GM19372 (cell line): Measurements from ENCODE around the gene GALM.

Source experiments
- ATAC-seq: cut with Tn5 transposase; IDR thresholded peaks from one replicate; pipeline ENCODE4 v1.9.1; 2021; ENCODE audit warnings: mild to moderate bottlenecking, low read depth, moderate library complexity; ENCODE audit not compliant: unreplicated experiment

GALM gene

DNA sequence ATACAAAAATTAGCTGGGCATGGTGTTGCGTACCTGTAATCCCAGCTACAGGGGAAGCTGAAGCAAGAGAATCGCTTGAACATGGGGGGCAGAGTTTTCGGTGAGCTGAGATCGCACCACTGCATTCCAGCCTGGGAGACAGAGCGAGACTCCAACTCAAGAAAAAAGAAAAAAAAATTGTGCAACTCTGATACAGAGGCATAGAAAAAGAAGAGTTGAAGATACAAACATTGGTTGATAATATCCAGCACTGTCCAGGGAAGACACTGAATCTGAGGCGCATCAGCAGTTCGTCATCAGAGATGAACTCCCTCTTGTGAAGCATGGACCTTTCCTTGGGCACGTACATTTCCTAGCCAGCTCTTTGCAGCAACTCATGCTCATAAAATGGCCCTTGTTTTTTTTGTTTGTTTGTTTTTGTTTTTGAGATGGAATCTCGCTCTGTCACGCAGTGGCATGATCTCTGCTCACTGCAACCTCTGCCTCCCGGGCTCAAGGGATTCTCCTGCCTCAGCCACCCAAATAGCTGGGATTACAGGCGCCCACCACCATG lies 16.7 kb upstream of the GALM start:
- no peak for ATAC-seq

DNA sequence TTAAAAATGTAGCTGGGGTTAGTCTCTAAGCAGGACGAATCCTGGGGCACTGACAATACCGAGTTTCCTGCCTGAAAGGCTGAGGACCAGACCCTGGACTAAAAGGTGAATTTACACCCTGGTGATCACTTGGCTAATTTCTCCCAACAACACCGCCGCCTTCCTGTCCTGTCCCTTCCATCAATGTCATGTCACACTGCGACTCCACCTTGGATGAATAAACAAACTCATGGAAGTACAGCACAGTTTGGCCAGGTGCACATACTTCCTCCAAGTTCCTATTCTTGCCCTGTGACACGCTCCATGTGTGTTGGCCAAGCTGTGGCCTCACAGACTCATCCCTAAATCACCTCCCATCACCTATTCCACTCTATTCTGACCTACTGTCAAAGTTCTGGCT lies 15.9 kb upstream of the GALM start:
- no peak for ATAC-seq

DNA sequence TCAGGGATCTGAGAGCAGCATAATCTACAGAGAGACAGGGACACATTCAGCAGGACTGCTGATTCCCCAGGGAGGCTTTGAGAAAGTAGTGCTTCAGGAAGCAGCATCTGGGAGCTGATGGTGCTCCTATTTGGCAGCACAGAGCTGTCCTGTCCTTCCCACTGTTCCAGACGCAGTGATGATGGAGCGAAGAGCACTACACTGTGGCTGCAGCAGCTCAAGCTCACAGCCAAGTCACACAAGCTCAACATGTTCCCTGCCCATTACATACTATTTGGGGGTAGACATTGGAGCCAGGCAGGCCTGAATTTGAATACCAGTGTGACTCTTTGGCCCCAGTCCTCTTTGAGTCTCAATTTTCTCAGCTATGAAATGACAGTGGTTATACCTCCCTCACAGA lies 15.2 kb upstream of the GALM start:
- no peak for ATAC-seq

DNA sequence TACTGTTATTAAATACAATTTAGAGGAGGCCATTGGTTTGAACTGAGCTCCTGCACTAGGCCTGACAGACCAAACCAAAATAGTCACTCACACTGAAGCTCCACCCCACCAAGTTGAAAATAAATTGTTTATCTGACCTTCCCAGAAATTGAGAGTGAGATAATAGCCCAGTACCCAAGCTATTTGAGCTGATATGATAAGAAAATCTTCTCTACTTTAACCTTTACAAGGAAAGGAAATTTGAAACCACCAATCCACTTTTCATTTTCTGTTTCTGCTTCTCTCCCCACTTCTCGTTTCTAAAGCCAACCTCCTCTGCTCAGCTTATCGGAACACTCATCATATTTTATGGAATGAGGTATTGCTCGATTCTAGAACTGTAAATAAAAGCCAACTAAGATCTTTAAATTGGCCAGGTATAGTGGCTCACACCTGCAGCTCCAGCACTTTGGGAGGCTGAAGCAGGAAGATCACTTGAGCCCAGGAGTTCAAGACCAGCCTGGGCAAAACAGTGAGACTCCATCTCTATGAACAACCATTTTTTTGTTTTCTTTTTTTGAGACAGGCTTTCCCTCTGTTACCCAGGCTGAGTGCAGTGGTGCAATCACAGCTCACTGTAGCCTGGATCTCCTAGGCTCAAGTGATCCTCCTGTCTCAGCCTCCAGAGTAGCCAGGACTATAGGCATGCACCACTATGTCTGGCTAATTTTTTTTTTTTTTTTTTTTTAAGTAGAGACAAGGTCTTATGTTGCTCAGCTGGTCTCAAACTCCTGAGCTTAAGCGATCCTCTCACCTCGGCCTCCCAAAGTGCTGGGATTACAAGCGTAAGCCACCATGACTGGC lies 13.3 kb upstream of the GALM start:
- ATAC-seq, result no peak

DNA sequence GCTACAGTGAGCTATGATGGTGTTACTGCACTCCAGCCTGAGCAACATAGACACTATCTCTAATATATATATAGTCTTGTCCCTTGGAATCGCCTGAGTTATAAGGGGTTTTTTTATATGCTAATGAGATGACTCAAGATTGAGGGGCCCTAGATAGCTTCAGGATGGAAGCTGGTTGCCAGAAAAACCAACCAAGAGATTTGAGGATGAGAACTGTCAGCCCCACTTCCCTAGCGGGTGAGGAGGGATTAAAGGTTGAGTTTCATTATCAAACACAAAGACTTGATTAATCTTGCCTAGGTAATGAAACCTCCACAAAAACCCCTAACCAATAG lies 12.6 kb upstream of the GALM start:
- no peak for ATAC-seq

DNA sequence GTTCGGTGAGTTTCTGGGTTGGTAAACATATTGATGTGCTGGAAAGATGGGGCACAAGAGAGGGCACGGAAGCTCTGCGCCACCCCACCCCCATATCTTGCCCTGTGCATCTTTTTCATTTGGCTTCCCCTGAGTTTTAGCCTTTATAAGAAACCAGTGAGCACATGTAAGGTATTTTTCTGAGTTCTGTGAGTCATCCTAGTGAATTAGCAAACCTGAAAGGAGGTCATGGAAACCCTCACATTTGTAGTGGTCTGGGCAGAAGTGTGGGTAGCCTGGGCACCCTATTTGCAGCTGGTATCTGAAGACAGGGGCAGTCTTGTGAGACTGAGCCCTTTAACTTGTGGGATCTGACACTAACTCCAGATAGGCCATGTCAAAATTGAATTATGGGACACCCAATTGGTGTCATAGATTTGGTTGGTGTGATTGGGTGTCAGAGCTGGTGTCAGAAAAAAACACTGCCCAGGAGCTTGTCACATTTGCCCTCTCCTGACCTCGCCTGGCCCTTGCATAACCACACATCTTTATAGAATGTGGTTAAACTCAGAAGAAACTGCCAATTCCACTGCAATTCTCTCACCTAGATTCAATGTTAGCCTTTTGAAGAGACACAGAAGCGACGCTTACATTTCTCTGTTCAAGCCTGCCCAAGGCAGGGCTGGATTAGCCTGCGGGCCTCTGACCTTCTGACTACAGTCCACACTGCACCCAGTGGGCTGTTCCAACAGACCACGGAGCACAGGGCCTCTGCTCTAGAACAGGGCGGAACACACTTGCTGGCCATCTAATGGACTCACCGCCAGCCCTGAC lies 12.0 kb upstream of the GALM start:
- no peak for ATAC-seq

DNA sequence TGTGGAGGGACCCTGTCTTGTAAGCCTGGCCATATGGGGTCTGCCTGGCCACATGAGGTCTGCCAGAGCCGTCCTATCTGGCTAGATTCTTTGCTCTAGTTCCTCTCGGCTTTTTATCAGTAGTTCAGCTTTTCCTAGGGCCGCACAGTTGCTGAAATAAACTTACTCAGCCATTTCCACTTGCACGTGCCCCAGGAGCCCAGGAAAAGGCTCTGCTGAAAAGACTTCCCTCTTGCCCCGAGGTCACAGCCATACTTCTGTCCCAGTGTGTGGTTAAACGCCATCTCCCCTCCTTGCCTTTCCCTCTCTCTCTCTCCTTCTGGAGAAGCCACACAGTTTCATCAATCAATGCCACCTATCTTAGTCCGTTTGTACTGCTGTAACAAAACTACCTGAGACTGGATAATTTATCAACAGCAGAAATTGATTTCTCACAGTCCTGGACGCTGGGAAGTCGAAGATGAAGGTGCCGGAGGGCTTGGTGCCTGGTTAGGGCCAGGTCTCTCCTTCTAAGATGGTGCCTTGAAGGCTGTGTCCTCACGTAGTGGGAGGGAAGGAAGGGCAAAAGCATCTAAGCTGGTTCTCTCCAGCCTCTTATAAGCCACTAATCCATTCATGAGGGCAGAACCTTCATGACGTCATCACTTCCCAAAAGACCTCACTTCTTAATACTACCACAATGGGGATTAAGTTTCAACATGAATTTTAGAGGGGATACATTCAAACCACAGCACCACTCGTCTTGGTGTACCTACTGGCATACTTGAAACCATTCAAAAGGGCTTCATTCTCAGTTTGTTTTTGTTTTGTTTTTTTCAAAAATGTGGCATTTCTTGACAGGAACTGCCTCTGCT lies 11.2 kb upstream of the GALM start:
- no peak for ATAC-seq

DNA sequence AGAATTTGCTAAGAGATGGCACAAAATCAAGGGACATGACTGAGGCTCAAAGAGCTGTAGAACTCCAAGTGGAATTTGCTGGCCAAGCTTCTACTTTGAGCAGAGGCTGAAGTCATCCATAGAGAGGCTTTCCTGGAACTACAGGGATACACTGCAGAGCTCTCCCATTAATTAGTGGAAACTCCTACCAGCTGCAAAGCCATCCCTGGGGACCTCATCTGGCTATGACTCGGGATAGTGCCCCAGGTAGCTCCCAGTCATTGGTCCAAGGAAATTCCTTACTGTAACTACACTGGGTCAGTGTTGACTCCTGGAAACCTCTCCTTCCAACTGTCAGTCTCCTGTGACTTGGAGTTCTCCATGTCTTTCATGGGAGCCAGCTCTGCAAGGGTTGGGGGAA lies 10.5 kb upstream of the GALM start:
- no peak for ATAC-seq

DNA sequence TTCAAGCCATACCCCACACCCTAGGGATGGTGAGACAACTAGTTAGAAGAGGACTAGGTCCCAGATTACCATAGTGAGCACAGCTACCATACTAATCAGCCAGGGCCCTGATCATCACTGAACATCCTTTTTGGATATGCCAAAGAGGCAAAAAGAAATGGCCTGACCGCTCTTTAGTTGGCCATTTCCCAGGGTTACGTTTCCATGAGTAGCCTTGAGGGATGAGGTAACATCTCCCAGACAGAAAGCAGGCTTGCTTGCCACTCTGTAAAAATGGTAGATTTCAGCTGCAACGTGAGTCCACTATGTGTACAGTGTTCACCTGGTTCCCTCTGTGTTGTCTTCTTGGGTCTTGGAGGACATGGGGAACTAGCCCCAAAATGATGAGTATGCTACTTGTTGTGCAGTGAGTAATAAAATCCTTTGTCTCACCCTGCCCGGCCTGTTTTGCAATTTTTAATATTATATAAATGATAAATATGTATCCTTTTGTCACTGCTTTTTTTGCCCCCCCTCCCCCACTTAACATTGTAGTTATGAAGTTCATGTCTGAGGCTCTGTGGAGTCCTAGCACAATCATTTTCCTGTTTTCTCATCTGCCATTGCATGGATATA lies 8.9 kb upstream of the GALM start:
- no peak for ATAC-seq

DNA sequence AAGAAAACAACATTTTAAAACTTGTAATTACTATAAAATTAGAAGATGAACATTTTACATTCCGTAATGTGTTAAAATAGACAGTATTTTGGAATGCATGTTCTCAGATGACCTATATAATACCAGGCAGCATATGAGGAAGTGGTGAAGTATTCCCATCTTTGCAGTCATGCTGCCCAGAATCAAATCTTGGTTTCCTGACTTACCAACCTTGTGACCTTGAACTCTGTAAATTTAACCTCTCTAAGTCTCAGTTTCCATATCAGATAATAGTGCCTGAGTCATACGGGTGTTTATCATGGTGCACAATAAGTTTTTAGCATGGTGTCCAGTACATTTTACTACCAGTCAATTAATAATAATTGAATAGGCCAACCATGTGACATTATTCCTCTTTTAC lies 7.3 kb upstream of the GALM start:
- no peak for ATAC-seq

DNA sequence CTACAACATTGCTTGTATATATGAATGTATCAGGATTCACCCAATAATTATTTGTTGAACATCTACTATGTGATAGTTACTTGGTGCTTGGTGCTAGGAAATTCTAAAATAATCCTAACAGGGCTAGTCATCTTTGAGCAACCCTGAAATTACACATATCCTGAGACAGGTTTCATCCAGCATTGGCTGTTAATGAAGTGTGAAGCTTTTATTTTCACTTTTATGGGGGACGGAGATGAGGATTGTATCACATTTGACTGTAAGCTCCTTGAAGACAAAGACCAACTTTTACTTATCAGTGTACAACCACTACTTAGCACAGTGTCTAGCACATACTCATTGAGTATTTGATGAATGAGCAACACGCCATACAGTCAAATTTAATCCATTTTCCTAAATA lies 6.8 kb upstream of the GALM start:
- no peak for ATAC-seq

DNA sequence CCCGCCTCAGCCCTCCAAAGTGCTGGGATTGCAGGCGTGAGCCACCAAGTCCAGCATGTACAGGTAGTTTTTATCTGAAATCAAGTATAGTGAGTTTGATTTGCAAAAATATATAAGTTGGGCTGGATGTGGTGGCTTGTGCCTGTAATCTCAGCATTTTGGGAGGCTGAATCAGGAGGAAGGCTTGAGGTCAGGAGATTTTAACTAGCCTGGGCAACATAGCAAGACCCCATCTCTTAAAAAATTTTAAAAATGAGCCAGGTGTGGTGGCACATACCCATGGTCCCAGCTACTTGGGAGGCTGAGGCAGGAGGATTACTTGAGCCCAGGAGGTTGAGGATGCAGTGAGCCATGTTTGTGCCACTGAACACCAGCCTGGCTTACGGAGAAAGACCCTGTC lies 5.6 kb upstream of the GALM start:
- no peak for ATAC-seq

DNA sequence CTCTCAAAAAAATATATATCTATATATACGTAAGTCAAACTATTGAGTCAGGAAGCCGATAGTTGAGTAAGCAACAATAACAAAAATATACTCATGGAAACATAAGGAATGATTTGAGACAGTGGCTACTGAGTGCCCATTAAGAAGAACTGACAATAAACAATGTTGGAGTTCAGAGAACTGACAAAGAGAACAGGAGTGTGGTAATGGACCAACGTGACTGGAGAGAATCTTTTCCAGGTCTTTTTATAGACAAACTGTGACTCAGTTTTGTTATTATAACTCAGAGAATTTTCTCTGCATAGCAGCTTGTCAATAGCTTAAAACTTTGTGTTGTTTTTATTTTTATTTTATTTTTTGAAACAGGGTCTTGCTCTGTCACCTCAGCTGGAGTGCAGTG lies 4.6 kb upstream of the GALM start:
- ATAC-seq, result no peak

DNA sequence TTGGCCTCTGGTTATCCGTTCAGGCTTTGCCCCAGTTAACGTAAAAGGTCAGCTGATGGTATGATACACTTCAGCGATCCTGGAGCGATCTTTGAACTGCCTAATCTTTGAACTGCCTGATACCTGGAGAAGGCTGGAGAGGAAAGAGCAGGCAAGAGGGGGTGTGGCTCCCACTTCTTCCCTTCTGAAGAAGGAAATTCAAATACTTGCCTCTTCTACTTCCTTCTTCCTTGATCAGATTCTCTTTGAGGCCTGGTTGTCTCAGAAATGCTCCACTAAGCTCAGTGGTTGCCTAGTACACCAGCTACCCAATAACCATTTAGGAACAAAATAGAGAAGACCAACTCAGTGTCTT lies 619 bp downstream of the GALM start:
- ATAC-seq, result peak; percentile 31

DNA sequence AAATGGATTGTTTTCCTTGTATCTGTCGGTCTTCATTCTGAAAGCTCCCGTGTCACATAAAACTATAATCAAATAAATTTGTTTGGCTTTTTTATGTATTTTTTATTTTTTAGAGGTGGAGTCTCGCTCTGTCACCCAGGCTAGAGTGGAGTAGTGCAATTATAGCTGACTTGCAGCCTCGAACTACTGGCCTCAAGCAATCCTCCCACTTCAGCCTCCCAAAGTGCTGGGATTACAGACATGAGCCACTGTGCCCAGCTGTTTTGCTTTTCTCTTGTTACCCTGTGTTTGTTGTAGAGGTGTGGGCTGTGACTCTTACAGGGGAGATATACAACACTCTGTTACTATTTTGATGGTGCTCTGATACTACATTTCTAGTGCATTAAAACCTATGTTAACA lies 2.2 kb downstream of the GALM start:
- ATAC-seq, result no peak

DNA sequence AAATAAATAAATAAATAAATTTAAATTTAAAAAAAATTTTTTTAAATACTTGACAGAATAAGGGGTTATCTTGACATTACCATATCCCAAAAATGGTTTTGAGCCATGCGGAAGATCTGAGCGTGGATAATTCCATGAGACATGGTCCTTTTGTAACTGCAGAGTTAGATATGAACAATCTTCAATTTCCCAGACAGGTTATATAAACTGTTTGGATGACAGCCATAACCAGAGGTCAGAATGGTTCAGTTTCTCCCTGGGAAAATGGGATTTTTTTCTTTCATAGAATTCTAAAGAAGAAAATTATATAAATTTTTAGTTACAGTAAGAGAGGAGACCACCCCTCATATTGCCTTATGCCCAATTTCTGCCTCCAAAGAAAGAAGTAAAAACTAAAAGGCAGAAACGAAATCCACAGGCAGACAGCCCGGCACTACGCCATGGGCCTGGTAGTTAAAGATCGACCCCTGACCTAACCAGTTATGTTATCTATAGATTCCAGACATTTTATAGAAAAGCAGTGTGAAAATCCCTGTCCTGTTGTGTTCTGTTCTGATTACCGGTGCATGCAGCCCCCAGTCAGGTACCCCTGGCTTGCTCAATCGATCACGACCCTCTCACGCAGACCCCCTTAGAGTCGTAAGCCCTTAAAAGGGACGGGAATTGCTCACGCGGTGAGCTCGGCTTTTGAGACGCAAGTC lies 3.0 kb downstream of the GALM start:
- ATAC-seq, result no peak

DNA sequence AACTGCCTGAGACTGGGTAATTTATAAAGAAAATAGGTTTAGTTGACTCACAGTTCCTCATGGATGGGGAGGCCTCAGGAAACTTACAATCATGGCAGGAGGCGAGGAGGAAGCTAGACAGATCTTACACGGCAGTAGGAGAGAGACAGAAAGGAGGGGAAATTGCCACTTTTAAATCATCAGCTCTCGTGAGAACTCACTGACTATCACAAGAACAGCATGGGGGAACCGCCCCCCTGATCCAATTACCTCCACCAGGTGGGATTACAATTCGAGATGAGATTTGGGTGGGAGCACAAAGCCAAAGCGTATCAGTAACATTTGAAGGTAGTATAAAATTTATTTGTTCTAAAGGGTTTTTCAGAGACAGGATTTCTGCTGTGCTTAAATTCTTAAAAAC lies 5.4 kb downstream of the GALM start:
- ATAC-seq, result no peak

DNA sequence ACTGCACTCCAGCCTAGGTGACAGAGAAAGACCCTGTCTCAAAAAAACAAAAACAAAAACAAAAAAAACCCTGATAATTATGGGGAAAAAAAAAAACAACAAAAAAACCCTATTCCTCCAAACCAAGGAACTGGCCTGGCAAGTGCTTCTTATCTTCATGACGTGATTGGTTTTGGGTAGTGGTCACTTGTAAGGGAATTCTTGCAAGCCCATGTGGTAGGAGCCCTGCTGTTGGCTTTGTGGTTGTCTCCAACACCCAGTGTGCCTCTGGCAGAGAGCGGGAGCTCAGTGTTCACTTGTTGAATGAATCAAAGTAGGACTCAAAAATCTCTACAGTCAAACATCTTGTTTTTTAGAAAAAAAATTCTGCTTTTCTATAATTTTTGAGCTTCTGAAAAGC lies 6.0 kb downstream of the GALM start:
- no peak for ATAC-seq

DNA sequence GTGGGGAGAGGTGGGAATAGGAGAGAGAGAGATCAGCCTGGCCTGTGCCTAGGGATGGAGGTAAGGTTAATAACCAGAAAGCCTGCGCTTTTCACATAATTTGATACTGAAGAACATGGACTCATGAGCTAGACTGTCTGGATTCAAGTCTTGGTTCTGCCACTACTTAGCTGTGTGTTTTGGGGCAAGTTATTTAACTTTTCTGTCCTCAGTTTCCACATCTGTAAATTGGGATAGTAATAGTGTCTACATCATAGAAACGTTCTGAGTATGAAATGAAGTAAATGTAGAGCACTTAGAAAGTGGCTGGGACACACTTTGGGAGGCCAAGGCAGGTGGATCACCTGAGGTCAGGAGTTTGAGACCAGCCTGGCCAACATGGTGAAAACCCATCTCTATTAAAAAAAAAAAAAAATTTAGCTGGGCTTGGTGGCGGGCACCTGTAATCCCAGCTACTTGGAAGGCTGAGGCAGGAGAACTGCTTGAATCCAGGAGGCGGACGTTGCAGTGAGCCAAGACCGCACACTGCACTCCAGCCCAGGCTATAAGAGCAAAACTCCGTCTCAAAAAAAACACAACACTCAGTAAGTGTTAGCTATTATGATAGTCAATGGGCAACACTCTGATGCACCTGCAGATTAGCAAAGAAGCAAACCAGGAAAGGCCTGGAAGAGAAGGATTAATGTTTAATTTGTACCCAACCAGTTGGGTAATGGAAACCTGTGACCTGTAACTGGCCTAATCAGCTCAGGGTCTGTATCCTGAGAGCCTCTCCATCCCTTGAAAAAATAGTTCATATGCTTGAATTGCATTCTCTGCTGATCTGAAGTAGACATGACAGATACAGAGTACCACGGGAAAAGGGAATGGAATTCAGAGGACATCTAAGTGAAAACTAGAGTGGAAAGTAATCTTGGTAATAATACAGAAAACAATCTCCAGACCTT lies 6.8 kb downstream of the GALM start:
- ATAC-seq, result no peak
